CD4-positive, alpha-beta T cell treated with Interleukin-17A for 4 hours (primary cell): Measurements from ENCODE around the gene KLHL41.
"Not testable (repeated sequence)": the region's sequence is repeated elsewhere in the genome, so short reads cannot be mapped to it uniquely, and the experiment has no call there.

Source experiments
- DNase-seq: peaks from one replicate; pipeline ENCODE4 v3.0.0-alpha.2; 2020; ENCODE audit warnings: mixed read lengths

KLHL41 gene

DNA sequence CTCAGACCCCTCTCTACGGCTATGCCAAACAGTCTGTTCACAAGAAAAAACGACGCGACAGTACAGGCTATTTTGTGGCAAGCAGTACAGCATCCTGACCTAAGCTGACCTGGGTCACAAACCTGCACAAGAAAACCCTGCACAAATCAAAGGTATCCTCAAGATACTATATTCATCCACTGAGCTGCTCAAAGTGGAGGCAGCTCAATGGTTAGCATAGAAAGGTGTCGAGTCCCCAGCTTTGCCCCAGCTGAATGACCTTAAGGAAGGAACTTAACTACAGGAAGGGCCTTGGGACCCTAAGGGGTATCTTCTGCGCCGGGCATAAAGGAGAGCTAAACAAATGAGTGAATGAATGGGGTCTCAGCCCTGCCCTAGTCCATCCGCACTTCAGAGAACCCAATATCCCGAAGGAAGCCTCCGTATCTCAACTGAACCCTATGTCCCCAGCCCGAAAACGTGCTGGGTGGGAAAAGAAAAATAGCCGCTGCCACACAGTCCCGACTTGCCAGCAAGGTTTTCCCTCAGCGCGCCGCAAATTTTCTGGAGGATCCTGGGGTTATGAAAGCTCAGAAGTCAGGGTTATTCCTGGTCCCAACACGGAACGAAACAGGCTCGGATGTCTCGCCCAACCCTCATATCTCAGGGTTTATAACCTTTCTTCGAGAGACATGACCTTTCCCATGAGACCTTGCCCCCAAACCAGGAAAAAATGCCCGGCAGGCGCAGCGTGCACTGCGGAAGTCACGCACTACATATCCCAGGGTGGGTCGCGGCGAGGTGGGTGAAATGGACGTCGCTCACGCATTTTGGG lies 63.9 kb downstream of the KLHL41 start, which contains the start of gene FASTKD1:
Gene FASTKD1, minus strand, starts transcription at position 706 of the 814 bp plus-strand sequence. CDS start 1,836 bp downstream, outside the sequence.
- DNase-seq: peak; percentile 88

DNA sequence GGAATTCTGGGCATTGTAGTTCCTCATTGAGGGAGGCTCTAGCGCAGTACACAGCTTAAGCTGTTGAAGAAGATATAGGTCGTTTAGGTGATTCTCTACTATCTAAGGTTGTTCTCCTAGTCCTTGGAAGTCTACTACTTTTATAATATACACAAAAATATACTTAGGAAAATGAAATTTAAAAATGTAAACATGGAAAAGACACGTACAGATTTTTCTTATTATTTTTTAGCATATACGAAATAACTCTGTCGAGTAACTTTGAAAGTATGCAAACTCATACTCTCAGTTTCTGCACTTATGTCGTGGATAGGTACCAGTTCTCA lies 64.4 kb downstream of the KLHL41 start:
- no peak for DNase-seq

DNA sequence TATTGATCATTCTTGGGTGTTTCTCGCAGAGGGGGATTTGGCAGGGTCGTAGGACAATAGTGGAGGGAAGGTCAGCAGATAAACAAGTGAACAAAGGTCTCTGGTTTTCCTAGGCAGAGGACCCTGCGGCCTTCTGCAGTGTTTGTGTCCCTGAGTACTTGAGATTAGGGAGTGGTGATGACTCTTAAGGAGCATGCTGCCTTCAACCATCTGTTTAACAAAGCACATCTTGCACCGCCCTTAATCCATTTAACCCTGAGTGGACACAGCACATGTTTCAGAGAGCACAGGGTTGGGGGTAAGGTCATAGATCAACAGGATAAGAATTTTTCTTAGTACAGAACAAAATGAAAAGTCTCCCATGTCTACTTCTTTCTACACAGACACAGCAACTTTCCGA lies 65.0 kb downstream of the KLHL41 start:
- DNase-seq: not testable (repeated sequence)

DNA sequence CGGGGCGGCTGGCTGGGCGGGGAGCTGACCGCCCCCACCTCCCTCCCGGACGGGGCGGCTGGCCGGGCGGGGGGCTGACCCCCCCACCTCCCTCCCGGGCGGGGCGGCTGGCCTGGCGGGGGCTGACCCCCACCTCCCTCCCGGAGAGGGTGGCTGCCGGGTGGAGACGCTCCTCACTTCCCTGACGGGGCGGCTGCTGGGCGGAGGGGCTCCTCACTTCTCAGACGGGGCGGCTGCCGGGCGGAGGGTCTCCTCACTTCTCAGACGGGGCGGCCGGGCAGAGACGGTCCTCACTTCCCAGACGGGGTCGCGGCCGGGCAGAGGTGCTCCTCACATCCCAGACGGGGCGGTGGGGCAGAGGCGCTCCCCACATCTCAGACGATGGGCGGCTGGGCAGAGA lies 65.8 kb downstream of the KLHL41 start:
- not testable (repeated sequence) for DNase-seq
